Psoas muscle (tissue), 8 donors: ENCODE data around the gene PVALB. TPM values are rescaled to one million over a fixed set of nuclear protein-coding genes. Genes with fewer than 3 reads are reported as not detected.

Experiments
- ATAC-seq, 4 donors: fragments of 200-7000 bp; cut with Tn5 transposase; one replicate each; pipeline ENCODE4 v1.9.1; 2020; ENCODE audit warnings: moderate library complexity in 3 of 4, mild to moderate bottlenecking in 2 of 4
- DNase-seq, 2 donors: peaks; one replicate each; pipeline ENCODE4 v3.0.0-alpha.2; 2020
- H3K27ac ChIP-seq: fragments of 200-600 bp; one replicate; pipeline ENCODE4 v1.8.0; 2022
- H3K27me3 ChIP-seq, 3 donors: fragments of 200-600 bp in 1 of 3; one replicate each; pipeline versions ENCODE4 v1.6.1 to v1.8.0; 2013 to 2022; ENCODE audit warnings: low read length in 2 of 3, mild to moderate bottlenecking in 2 of 3, moderate library complexity in 1 of 3; ENCODE audit not compliant: insufficient read depth in 3 of 3
- H3K36me3 ChIP-seq, 2 donors: fragments of 200-600 bp in 1 of 2; one replicate each; pipeline versions ENCODE4 v1.6.1 to v1.8.0; 2013 to 2022; ENCODE audit warnings: low read depth in 1 of 2, mild to moderate bottlenecking in 1 of 2, moderate library complexity in 1 of 2; ENCODE audit not compliant: insufficient read depth in 1 of 2
- H3K4me1 ChIP-seq: fragments of 200-600 bp; one replicate; pipeline ENCODE4 v1.8.0; 2022
- H3K4me3 ChIP-seq: fragments of 200-600 bp; one replicate; pipeline ENCODE4 v1.8.0; 2022; ENCODE audit warnings: mild to moderate bottlenecking
- H3K9me3 ChIP-seq: fragments of 200-600 bp; one replicate; pipeline ENCODE4 v1.8.0; 2022
- CTCF ChIP-seq: fragments of 200-600 bp; IDR thresholded peaks from one replicate; pipeline ENCODE4 v1.8.0; 2022; ENCODE audit warnings: antibody characterized with exemption
- WGBS, 3 donors: extraction: QIAGEN DNeasy Blood & Tissue Kit; methylation state at CpG; one replicate each; pipeline versions ENCODE4 v1.1.6 to v1.1.7; 2013; 5-methylcytosine and 5-hydroxymethylcytosine counted together
- intact Hi-C, 2 donors: fragments of 100-400 bp; cut with DNase I; formaldehyde crosslinking; loops; one replicate each; pipeline versions ENCODE4 v1.11.0 to v1.14.2; 2022
- long read RNA-seq, 2 donors: library from polyadenylated mRNA; unstranded; transcript quantifications; one replicate each; pipeline ENCODE4 v2.0.0, GENCODE V29; 2021
- polyA plus RNA-seq, 3 donors: library from polyadenylated mRNA; stranded (reverse); fragments of 200-250 nt; gene quantifications; one replicate each; pipeline ENCODE4 v1.2.3, GENCODE V29; 2013
- total RNA-seq, 4 donors: library from RNA; stranded (reverse); fragmentation: NEBNext Ultra II Directional in 2 of 4; extraction: Animal tissue kit (Norgen Biotek cat#: 25700) in 2 of 4; gene quantifications; one replicate each; pipeline versions ENCODE4 v1.2.1 to v1.2.4, GENCODE V29; 2021 to 2023
- donor health status: healthy with polysubstance abuse.
- donor health status: DM: no; HTN: no; CAD: no; lungs with moderate emphysema.
- donor health status: Bipolar disorder and iron deficiency.
- donor health status: healthy.
- donor health status: DM: yes; HTN: yes; CAD: no.
- donor health status: DM: no; HTN: no; CAD: no.
- donor health status: DM: no; HTN: no; CAD: no.
- donor health status: DM: yes; HTN: yes; CAD: no.

The PVALB gene
- total RNA-seq (1 to 10 TPM in 1 of 4 donors, not detected in 3; 1.1 TPM), polyA plus RNA-seq (1 to 10 TPM in 2 of 3 donors, under 1 TPM in 1; 0.22 to 1.4 (median 1.1) TPM)
- long read RNA-seq, donor 1, result 0 reads
- long read RNA-seq, donor 2, result 0 reads

- peaks cover 0 to 75% (median 22%) of the 10 kb centered on the region in 3 donors for H3K27me3 ChIP-seq
Measured at GRCh38 chr22:36816636-36817524, at the start of gene PVALB. Gene PVALB, minus strand, starts transcription at chr22:36817035. Its CDS starts 30 bp downstream, at chr22:36817005.

GRCh38 chr22:36865346-36865745, 48.5 kb upstream of the PVALB start:
- Histone ChIP-seq H3K27ac (no peak overlapping the region), H3K4me3 (no peak overlapping the region), H3K36me3 (no peaks in the 10 kb centered on the region), H3K27me3 (peaks cover 0 to 31% (median 6%) of the 10 kb centered on the region in 3 donors), H3K4me1 (no peaks in the 10 kb centered on the region), H3K9me3 (no peaks in the 10 kb centered on the region)
- 21 to 22% (median 21%) methylated on average over 13 of the region's 13 CpGs for WGBS, 3 donors
- TF ChIP-seq CTCF, result no peak
- DNase-seq, result no peak
- ATAC-seq, result no peak
- intact Hi-C loops, result no loop called here

More at GRCh38 chr22:36816636-36817524, at the start of gene PVALB:
- peak in 1 of 2 donors; percentile 32 for DNase-seq
- Histone ChIP-seq H3K27ac (no peak within 1 kb of the TSS), H3K36me3 (no peaks in the 10 kb centered on the region), H3K9me3 (no peaks in the 10 kb centered on the region), H3K4me3 (peak within 1 kb of the TSS; percentile 38), H3K4me1 (peaks cover 10% of the 10 kb centered on the region)
- TF ChIP-seq CTCF, result no peak
- peak; percentile 53 to 74 (median 64) for ATAC-seq
- whole genome bisulfite sequencing, 3 donors, result 1 to 2% (median 2%) methylated on average over 70 to 75 of the region's 75 CpGs
- intact Hi-C loops, result no loop called here

- intact Hi-C loops, result no loop called here
- 67 to 76% (median 71%) methylated on average over 12 to 14 of the region's 14 CpGs for whole genome bisulfite sequencing, 3 donors
- no peak overlapping the region for H3K4me3 ChIP-seq
- TF ChIP-seq CTCF, result no peak
- H3K36me3 ChIP-seq, result no peaks in the 10 kb centered on the region
- H3K27me3 ChIP-seq, result peaks cover 0 to 24% (median 6%) of the 10 kb centered on the region in 3 donors
- ATAC-seq, result no peak
- H3K4me1 ChIP-seq, result no peaks in the 10 kb centered on the region
- no peak for DNase-seq
- H3K9me3 ChIP-seq, result no peaks in the 10 kb centered on the region
- H3K27ac ChIP-seq, result no peak overlapping the region
Measured at GRCh38 chr22:36864454-36865215, 47.8 kb upstream of the PVALB start.

GRCh38 chr22:36863979-36864378, 47.1 kb upstream of the PVALB start:
- TF ChIP-seq CTCF, result no peak
- no peaks in the 10 kb centered on the region for H3K9me3 ChIP-seq
- no peak for ATAC-seq
- no peaks in the 10 kb centered on the region for H3K4me1 ChIP-seq
- WGBS, 3 donors, result 87 to 91% (median 88%) methylated on average over 6 of the region's 6 CpGs
- intact Hi-C loops, result no loop called here
- H3K4me3 ChIP-seq, result no peak overlapping the region
- peaks cover 0 to 19% (median 6%) of the 10 kb centered on the region in 3 donors for H3K27me3 ChIP-seq
- no peak for DNase-seq
- no peaks in the 10 kb centered on the region for H3K36me3 ChIP-seq
- no peak overlapping the region for H3K27ac ChIP-seq
